Amniotic epithelial cell (primary cell): Measurements from ENCODE around the gene LIN7C.

Experiments
- DNase-seq: peaks from one replicate; pipeline ENCODE4 v3.0.0-alpha.2; 2010; ENCODE audit warnings: low read depth

Gene LIN7C

DNA sequence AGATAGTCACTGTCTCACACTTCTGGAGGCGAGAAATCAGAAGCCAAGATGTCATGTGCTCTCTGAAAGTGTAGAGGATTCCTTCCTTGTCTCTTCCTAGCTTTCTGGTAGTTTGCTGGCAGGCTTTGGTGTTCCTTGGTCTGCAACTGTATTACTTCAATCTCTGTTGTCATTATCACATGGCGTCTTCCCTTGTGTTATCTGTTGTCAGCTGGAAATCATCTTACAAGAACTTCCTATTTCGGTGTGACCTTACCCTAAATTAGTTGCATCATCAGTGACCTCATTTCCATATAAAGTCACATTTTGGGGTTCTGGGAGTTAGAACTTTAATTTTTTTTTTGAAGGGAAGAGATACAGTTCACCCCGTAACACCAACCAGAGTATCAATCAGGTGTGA is 3.3 kb upstream of the LIN7C start:
- DNase-seq: no peak

DNA sequence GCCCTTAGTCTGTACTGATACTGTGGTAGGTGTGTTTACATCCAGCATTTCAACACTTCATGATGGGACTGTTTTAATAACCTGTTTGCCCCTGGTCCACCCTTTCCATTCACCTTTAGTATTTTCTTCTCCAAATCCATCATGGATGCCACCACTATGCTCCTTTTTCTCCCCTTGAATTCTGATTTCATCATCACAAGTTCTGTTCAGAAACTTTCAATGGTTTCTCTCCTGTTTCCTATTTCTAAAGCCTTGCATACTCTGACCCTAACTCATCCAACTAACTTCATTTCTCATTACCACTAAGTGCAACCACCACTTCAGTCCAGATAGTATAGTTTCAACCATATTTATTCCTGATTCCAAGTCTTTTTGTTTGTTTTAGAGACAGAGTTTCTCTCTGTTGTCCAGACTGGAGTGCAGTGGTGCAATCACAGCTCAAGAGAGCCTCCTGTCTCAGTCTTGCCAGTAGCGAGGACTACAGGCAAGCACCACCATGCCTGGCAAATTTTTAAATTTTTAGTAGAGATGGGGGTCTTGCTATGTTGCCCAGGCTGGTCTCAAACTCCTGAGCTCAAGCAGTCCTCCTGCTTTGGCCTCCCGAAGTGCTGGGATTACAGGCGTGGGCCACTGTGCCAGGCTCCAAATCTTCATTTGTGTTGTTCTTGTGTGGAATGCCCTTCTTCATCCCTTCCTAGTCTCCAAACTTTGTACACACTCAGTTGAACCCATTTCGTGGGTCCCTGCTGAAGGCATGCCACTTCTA is 1.2 kb upstream of the LIN7C start:
- peak; percentile 21 for DNase-seq

DNA sequence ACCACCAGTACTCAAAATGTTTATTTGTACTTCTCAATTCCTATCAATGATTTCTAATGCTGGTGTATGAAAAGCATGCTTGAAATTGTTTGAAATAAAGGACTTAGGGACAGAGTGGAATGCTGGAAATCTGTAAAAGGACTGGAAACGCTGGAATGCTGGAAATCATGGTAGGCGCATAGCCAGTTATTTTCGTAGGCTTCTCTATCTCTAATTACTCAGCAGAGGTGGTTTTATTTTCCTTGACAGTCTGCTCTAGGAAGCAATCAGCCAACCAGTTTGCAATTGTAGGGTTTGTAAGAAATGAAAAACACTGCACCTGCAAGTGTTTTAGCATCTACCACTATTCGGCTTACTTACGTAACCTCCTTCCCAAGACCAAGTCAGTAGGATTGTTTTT is 788 bp downstream of the LIN7C start:
- DNase-seq: no peak

DNA sequence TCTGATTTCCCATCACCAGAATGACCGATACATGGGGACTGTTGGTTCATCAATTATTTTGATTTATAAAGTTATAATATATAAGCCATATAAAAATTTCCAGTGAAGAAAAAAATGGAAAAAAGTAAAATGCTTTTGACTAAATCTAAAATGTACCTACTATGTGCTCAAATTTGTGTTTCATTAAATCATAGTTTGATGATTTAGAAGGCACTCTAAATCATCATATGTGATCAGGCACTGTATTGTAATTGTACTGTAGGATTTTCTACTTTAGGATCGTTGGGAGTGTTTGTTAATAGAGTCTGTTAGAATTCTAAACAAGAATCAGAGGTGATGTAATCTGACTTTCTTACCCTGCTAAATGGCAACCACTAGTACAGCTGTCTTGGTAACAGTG is 2.4 kb downstream of the LIN7C start:
- no peak for DNase-seq

DNA sequence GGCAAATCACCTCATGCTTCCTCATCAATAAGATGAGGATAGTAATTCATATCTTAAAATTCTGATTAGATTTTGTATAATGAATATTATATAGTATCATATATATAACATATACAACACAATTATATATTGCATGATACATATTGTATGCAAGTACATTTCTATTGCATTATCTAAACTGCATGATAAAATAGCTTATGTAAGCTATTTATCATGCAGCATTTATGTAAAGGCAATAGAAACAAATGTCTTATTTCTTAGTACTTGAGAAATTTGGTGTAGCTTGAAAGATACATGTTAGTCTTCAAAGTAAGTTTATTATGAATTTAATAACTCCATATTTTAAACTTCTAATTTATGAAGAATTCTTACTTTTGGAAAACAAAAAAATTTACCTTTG is 5.5 kb downstream of the LIN7C start:
- DNase-seq: no peak

DNA sequence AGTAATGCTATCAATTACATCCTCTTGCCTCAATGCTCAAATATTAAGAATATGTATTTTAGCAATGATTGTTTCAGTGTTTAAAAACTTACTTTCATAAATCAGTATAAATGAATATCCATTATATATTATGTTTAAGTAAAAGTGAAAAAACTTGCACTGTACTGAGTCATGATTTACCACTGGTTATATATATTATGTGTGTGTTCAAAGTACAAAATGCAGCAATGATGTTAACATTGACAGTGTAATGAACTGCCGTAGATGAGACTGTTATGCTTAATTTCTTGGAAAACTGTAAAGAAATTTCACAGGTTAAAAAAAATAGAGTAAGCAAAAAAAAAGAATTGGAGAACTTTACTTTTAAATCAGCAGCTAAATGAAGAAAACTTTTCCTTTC is 8.7 kb downstream of the LIN7C start:
- no peak for DNase-seq

DNA sequence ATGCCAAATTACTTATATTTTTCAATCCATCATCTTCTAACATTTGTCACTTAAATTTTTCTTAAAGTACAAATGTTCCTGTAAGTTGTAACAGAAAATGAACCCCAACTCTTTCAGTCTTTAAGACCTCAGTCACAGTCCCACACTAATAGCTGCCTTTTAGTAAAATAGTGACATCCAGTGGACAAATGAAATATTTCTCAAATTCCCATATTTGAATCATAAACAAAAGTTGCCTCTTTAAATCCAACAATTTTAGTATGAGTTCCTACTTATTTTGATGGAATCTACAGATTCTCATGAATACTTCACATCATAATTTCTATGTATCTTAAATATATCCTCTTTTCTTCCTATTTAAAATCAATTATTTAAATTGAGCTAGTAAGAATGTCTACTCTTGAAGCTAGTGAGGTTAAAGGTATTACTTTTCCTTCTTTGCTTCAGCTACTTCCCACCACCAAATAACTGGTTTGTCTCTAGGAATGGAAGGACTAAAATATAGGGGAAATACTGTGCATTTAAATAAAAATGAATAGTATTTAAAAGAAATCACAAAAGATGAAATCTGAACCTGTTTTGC is 9.2 kb downstream of the LIN7C start:
- DNase-seq: peak; percentile 40

DNA sequence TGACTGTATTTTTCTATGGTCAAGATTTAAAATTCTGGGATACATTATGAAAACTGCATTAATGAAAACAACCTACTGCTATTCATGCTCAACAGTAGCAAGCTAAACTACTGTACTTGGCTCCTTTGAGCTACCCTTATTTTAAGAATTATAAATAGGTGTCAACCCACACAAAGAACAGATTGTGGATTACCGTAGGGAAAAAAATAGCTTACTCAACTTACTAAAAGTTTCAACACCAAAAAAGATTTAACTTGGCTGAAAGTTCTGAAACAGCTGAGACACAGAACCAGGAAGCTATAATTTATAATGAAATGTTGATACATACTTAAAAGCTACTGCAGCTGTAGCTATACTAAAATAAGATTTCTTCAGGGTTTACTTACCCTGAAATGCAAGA is 10.1 kb downstream of the LIN7C start:
- DNase-seq: peak; percentile 76

DNA sequence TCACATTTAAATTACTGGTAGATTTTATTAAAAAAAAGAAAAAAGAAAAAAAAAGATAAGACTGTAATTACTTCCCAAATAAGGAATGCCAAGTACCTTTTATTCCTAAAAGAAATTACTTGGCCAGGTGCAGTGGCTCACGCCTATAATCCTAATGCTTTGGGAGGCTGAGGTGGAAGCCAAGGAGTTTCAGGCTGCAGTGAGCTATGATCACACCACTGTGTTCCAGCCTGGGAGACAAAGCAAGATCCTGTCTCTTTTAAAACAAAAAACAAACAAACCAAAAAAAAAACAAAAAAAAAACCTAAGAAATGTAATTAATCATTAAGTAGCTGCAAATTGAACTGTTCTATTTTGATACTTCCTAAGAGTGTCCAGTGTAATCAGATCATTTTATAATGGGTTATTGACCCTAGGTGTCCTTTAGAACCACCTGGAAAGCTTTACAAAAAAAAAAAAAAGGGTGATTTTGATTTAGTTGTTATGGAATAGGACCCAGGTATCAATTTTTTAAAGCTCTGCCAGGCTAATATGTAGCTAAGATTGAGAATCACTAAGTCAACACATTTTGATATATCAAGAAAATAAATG is 10.8 kb downstream of the LIN7C start:
- no peak for DNase-seq

DNA sequence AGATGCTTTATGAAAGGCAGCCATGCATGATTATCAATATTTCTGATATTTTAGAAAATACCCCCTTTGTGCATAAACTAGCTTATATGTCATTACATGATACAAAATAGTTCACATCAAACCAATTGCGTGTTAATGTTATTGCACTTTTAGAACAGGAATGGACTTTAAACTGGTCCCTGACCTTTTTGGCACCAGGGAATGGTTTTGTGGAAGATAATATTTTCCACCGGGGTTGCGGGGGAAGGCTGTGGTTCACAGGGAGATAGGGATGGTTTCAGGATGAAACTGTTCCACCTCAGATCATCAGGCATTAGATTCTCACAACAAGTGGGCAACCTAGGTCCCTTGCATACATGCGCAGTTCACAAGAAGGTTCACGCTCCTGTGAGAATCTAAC is 17.5 kb downstream of the LIN7C start:
- no peak for DNase-seq

DNA sequence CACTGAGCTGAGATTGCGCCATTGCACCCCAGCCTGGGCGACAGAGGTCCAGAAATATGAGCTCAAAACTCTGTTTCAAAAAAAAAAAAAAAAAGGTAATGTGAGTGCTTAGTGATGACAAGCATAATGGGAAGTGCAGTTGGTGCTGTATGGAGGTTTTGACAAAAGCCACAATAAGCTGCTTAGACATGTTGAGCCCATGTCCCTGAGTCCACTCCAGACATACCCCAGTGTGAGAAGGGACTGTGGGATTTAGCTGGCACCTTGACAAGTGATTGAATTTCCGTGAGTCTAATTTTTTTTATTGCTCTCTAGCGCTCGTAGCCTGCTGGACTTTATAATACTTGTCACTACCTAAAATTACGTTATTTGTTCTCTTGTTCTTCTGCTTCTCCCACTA is 18.9 kb downstream of the LIN7C start:
- DNase-seq: no peak

DNA sequence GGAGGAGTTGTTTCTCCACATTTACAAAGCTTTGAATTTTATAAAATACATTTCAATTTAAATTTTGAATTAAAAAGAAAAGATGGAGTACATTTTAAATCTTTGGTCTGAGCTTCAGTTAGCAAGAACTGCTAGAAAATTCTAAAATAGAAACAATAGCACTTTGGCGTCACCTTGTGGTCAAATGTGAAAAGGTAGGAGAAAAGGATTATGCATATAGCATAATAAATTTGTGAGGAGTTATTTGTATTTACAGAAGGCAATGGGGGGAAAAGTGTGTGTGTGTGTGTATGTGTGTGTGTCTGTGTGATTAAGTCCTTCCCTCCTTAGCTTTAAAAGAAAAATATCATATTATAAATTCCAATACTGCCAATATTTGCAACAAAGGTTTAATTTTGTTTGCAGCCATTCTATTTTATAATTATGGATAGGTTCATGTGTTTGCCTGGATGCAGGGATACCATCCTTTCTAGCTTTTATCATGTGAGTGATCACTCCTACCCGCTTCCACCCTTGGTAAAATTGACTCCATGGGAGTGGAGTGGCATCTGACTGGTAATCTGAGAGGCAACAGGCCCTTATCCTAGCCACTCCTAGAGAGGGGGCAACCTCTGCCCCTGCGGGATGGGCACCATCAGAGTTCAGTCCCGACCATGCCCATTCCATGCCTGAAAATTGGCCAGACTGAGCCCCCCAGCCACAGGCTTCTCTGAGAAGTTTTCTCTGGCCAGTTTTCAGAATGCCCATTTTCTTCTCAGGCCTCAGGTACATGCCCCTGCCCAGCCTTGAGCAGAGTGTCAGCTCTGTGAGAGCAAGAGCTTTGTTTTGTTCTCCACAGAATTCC is 20.4 kb downstream of the LIN7C start:
- peak; percentile 53 for DNase-seq

DNA sequence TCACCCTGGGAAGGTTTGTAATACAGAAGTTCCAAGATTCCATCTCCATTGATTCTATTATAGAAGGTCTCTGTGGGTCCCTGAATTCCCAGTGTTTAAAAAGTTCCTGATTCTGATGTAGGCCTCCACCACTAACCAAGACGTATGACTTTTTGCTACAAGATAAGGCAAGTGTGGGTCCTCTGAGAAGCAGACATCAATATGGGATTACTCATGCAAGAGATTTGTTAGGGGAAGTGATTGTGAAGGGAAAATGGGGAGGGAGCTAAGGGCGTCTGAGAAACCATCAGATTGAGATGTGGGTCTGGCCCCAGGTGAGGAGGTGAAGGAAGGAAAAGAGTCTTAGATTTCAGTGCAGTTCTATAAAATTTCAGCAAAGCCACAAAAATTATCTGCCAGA is 23.8 kb downstream of the LIN7C start:
- DNase-seq: peak; percentile 64

DNA sequence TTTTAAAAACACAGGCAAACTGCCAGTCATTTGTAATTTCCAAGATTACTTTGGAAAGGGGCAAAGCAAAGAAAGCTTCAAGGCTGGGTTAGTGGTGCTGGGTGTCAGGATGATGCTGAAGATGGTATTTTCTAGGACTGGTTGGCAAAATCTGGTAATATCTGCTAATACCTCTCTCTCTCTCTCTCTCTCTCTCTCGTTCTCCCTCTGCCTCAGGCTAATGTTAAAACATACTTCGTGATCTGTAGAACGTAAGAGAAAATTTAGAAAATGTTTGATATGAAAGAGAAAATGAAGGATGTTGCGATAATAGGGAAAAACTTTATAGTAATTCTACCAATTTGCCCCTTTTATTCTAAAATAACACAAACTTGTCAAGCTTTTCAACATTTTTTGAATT is 24.6 kb downstream of the LIN7C start:
- DNase-seq: no peak

DNA sequence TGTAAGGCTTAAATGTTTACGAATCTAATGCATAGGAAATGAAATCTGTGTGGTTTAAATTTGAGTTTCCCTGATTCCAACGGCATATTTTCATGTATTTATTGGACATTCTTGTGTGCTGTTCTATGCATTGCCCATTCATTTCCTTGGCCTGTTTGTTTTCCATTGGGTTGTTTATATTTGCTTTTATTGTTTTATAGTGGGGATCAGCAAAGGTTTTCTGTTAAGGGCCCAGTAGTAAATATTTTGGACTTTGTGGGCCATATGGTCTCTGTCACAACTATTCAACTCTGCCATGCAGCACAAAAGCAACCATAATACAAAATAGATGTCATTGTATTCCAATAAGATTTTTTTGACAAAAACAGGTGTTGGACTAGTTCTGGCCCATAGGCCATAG is 28.7 kb downstream of the LIN7C start:
- DNase-seq: no peak

DNA sequence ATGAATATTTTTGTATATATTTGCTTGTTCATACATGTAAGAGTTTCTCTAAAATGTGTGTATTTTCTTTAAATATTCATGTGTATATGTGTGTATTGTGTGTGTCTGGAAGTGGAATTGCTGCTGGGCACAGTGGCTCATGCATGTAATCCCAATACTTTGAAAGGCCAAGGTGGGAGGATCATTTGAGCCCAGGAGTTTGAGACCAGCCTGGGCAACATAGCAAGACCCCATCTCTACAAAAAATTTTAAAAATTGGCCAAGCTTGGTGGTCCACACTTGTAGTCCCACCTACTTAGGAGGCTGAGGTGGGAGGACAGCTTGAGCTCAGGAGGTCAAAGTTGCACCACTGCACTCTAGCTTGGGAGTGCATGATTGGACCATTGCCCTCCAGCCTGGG is 29.3 kb downstream of the LIN7C start:
- no peak for DNase-seq

DNA sequence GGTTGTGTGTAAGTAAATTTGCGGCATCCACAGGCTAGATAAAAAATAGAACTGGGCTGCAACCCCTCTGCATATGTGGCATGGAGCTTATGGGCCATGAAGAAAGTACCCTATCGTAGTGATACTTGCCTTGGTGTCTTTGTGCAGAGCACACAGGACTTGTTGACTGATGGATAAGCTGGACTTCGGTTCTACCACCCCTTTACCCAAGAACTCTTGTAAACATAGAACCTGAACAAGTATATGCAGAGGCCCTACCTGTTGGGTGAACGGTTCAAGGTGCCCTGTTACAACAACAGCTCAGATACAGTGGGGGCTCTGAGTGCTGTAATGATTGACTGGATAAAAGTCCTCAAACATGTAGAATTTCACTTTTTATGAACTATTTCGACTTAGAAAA is 30.9 kb downstream of the LIN7C start:
- DNase-seq: no peak

DNA sequence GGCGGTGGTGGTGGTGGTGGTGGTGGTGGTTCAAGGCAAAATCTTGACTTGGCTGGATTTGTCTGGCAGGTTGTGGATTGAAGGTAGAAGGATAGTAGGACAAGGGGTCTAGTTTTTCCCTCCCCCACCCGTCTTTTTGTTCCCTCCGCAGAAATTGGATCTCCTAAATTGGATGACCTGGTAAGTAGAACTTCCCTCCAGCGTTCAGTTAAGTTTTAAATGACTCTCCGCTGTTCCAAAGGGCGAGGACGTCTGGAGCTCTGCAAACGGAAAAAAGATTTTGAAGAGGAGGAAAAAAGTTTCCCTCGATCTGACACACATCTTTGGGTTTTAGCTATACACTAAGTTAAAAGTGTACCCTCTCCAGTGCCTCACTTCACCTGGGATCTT is 33.6 kb downstream of the LIN7C start:
- DNase-seq: no peak

DNA sequence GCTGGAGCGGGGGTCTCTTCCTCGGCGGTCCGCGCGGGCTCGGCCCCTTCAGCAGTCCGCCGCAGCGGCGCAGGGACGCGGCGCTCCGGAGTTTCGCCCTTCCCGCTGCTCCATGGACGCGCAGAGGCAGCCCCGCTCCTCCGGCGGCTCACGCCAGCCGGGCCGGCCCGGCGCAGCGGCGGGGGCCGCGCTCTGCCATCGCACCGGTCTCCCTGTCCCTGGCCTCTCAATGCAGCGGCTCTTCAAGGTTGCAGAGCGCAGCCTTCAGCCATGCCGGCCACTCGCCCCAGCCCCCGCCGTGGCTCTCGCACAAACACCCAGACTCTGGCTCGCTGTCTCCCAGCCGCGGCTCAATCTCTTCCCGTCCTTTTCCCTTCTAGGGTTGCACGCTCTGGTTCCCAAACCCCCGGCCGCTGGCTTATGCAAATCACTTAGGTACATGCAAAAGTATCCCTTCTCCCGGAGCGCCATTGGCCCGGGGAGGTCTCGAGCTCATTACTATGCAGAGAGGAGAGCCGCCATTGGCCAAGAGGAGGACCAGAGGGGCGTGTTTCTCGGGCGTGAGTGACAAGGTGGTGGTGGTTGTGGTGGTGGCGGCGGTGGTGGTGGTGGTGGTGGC is 34.1 kb downstream of the LIN7C start, which contains the start of gene LGR4:
Gene LGR4 (minus strand): TSS at position 393 of the 619 bp plus-strand sequence. CDS start 488 bp downstream, outside the sequence.
- peak; percentile 95 for DNase-seq

DNA sequence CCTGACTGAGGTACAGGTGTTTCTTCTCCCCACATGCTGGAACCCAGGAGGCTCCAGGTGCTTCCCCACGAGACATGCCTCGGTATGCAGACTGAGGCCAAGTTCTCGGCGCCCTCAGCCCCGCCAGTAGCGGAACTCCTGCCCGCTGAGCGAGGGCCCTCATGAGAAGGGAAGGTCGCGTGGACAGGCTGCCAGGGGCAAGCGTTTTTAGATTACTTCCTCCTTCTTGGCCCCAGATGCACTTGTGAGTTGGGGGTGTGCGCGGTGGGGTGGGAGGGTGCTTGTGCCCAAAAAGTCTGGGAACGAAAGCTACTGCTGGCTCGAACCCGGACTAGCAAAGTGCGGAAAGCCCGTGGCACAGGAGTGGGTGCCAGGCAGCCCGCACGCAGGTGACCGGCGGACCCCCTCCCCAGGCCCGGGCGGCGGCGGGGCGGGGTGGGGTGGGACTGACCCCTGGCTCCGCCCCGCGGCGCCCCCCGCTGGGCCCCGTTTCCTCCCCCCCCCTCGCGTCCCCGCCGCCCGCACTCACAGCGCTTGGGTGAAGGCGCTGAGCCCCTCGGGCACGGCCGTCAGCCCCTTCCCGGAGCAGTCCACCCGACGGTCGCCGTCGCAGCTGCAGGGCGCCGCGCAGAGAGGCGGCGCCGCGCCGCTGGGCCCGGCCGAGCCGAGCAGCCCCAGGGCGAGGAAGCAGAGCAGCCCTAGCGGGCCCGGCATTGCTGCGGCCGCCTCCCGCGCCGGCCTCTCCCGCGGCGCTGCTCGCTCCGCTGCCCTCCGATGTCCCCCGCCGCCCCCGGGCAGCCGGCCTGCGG is 34.8 kb downstream of the LIN7C start:
- DNase-seq: no peak

DNA sequence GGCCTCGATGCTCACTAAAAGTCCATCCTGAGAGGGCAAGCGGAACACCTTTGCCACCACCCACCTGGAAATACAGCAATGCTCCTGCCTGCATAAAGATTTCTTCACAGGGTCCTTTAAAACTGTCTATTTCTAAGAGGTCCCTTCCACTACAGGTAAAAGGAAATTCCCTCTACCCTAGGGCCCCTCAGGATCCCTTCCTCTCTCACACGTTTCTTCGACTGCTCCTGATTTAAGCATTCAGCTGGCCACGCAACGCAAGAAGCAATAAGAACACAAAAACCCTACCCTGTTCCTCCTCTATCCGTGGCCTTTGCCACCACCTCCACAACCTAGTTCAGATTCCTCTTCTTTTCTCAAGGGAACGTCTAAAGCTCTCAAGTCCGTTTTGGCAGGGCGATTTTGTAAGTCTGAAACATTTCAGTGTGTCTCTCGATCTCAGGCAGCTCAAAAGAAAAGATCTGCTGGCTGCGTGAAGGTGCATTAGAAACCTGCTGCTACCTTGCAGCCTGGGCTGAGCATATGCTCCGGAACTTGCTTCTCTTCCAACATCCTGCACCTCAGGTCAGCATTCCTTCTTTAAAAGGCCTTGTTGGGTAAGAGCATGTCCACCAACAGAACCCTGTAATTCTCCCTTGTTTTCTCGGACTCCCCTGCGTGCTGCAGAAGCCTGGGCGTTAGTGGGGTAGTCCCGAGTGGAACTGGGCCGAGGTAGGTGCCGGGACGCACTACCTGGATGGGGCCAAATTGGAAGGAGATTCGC is 35.6 kb downstream of the LIN7C start:
- no peak for DNase-seq
